HG03280 (cell line): Measurements from ENCODE around the gene ARID1A.
"Not testable (repeated sequence)": the region's sequence is repeated elsewhere in the genome, so short reads cannot be mapped to it uniquely, and the experiment has no call there.

Experiments used
- ATAC-seq: cut with Tn5 transposase; IDR thresholded peaks from one replicate; pipeline ENCODE4 v1.9.1; 2021; ENCODE audit warnings: mild to moderate bottlenecking, moderate library complexity; ENCODE audit not compliant: unreplicated experiment

The ARID1A gene

DNA sequence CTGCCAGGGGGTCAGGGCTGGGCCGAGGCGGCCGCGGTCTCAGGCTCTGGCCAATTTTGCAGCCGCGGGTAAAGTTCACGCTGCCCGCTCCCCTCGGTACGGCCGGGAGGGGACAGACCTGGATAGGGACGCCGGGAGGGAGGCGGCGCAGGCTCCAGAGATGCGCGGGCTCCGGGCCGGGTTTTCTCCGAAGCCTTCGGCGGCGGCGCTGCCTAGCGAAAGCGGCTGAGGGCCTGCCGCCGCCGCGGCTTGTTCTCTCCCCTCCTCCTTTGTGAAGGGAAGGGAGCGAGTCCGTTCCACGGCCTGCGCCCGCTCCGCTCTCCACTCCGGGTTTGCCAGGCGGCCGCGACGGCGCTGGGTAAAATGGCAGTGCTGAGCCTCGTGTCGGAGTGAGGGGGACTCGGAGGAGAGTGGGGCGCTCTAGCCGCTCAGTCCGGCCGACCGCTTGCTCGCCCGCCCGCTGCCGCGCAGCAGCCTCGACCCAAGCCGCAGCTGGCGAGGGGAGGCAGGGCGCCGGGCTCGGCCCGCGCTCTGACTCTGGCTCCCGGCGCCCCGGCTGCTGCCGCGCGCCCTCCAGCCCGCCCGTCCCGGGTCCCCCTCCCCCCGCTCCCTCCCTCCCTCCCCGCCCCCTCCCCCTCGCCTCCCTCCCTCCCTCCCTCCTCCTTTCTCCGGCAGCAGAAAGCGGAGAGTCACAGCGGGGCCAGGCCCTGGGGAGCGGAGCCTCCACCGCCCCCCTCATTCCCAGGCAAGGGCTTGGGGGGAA, at the start of gene ARID1A:
Gene ARID1A, plus strand, starts transcription at position 660 of the 763 bp plus-strand sequence. CDS start 389 bp downstream, outside the sequence.
- peak; percentile 43 for ATAC-seq

GRCh38 chr1:26664802-26665201, 31.0 kb upstream of the ARID1A start:
- no peak for ATAC-seq

DNA sequence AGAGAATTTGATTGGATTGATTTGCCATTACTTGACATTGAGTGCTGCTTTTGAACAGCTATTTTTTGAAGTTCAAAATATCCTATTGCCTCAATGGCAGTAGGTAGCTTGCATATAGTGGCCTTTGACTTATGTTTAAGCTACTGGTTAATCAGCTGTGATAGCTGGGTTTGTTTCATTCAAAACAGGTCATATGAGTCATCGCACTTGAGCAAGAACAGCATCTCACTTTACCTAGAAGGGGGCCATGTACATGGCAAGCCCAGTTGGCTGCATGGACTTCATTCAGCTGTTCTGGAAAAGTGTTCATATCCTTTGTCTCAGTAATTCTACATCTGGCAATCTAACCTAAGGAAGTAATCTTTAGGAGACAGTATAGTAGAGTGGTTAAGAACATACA, 29.0 kb upstream of the ARID1A start:
- ATAC-seq = no peak

- ATAC-seq = not testable (repeated sequence)
Measured at GRCh38 chr1:26668106-26668786, 27.6 kb upstream of the ARID1A start.

GRCh38 chr1:26677306-26678115, 18.3 kb upstream of the ARID1A start:
- peak; percentile 63 for ATAC-seq

DNA sequence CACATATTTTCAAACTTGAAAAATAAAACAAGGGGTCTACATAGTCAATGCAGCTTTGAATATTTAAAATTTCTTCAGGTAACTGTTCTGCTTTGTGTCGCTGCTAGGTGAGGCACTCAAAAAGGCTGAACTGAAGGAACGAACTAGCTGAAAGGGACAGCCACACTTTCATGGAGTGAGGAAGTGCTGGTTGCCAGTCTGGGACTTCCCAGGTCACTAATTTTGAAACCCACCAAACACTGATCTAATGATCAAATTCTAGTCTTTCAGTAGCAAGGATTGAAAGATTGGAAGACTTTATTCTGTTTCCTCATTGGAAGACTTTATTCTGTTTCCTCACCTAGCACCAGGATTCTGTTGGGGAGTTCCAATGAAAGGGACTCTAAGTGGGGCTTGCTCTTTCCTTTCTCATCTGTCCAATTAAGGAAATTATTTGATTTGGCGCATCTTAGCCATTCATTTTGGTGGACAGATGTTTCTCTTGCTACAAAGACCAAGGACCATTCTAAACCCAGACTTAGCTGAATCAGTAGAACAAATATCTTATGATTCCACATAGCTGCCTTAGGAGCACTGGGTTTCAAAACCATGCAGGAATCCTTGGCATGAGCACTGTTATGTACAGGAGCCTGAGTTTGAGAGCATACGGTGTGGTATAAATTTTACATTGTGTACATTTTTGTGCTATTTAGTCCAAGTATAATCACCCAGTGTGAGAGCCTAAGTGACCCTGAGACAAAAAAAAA, 10.9 kb upstream of the ARID1A start:
- no peak for ATAC-seq

DNA sequence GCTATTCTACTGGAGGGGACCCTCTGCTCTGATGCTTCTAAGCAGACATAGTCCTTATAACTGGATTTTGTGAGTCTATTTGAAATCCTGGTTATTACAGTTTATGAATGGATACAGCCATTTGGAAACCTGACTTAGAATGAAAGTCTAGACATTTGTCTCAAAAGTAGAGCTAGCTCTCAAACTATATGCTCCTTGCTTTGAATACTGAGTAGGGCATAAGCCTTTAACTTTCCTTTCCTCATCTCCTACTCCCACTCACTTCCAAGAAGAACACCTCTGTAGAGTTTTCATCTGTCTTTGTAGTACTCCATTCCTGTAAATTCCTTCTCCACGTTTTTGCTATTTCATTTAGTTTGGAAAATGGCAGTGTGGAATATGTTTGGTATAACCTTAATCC, 9.0 kb upstream of the ARID1A start:
- ATAC-seq = no peak

GRCh38 chr1:26689504-26689903, 6.3 kb upstream of the ARID1A start:
- ATAC-seq = no peak

DNA sequence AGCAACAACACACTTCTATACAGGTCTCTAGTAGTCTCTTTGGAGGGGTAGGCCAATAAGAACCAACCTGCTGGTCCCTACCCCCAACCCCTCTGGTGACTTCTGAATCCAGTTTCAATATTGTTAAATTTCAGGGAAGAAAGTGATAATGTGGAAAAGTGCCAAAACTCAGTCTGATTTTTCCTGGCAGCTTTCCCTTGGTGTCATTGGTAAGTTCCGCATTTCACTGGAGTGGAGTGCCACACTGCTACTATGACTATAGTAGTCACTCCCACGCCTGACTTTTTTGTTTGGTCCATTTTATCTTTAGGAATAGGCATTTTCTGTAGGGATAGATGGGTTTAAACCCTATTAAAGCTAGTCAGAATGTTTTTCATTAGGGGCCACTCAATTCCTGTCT, 5.7 kb upstream of the ARID1A start:
- no peak for ATAC-seq

GRCh38 chr1:26690576-26691031, 5.2 kb upstream of the ARID1A start:
- no peak for ATAC-seq

DNA sequence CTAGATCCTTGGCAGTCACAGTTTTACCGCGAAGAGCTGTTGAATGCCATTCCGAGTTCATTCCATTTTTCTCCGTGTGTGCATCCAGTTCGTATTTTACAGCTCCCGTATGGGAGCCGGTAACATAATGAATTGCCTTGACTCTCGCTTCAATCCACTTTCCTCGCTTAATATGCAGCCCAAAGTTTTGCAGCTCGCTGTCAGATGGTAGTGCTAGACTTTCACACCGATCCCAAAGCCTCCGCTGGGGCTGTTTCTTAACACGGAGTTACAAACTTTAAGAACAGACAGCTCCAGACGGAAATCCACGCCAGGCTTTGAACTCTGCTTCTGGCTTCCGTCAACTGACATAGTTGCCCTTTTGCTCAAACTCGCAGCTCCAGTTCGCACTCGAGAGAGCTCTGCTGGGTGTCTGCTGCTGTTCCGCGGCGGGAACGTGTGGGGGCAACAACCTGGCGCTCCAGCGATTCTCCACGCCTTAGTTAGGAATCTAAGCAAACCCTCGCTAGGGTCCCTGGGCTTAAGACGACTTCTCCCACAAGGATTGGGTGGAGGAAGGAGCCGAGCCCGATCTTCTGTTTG, 3.5 kb upstream of the ARID1A start:
- ATAC-seq = peak; percentile 26

DNA sequence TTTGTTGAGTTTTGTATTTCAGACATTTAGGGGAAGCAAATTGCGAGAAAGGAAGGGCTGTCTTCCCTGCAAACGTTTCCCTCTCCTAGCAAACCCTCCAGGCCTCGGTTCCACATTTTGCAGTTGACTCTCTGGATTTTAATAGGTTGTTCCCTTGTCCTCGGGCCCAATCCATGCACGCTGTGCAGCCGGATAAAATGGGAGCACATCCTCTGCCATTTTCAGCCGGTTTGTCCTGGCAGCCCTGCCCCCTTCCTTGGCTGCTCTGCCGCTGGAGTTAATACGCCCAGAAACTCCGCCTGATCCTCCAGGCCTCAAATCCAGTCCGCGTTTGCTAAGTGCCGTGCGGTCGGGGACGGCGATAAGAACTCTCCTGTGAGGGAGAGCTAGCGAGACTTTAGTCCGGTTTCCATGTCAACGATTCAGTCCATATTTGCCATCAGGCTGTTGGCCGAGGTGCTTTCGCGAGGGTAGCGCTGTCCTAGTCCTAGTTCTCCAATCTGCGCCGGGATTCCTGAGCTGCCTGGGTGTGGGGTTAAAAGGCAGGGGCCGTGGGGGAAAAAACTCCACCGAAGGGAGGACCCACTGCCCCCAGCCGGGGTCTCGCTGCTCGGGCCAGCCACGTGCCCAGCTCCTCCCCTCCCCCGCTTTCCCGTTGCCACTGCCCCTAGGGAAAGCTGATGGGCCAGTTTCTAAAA, 2.9 kb upstream of the ARID1A start:
- ATAC-seq = peak; percentile 31

GRCh38 chr1:26693599-26694572, 1.9 kb upstream of the ARID1A start:
- no peak for ATAC-seq

DNA sequence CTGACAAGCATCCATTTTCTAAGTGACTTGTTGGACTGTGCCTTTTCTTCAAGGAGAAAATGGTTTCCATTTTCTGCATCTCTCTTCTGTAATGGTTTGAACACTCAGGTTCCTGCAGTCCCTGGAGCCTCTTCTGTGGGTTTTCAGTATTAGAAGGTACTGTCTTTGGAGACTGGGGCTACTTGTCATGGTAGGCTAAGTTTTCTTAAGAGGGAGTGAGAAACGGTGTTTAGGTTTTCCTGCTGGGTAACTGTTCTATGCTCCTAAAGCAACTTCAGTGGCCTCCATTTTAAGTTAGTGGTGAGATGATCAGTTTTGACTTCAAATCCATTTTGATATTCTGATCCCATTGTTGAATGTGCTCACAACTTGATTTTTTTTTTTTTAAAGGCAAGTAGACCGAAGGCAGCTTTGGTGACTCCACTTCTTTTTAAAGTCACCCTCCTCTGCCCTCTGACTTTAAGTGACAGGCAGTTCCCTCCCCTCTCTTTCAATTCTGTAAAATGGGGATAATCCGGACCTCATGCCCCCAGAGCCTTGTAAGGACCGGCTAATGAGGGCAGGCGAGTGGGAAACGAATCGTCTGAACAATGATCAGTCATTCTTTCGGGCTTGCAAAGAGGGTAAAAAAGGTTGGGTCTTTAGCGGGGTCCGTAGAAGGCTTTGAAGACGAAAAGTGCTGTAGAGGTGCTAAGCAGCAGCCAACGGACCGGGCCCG, 1.0 kb upstream of the ARID1A start:
- no peak for ATAC-seq

DNA sequence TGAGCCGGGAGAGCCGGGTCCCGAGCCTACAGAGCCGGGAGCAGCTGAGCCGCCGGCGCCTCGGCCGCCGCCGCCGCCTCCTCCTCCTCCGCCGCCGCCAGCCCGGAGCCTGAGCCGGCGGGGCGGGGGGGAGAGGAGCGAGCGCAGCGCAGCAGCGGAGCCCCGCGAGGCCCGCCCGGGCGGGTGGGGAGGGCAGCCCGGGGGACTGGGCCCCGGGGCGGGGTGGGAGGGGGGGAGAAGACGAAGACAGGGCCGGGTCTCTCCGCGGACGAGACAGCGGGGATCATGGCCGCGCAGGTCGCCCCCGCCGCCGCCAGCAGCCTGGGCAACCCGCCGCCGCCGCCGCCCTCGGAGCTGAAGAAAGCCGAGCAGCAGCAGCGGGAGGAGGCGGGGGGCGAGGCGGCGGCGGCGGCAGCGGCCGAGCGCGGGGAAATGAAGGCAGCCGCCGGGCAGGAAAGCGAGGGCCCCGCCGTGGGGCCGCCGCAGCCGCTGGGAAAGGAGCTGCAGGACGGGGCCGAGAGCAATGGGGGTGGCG, 371 bp downstream of the ARID1A start:
- ATAC-seq = no peak

- no peak for ATAC-seq
Measured at GRCh38 chr1:26696654-26697430, 1.0 kb downstream of the ARID1A start.

DNA sequence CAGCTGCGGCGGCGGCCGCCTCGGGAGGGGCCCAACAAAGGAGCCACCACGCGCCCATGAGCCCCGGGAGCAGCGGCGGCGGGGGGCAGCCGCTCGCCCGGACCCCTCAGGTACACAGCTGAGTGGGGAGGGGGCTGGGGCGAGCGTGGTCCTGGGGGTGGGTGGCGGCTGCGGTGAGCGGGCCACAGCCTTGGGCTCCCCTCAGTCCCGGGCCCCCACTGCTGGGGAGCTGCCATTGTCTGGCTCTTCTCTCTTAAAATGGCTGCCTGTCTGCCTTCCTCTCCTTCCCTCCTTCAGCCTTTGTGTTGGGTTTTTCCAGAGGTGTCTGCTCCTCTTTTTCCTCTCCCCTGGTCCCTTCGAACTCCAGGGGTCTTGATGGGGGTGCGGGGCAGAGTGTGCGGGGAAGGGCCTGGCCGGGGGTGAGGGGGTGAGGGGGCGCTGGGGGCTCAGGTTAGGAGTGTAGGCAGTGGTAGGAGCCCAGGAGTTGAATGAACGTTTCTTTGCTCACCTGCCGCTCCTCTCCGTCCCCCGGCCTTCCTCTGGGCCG, 1.7 kb downstream of the ARID1A start:
- ATAC-seq = no peak
